GM19467 (cell line): Measurements from ENCODE around the gene NPIPB8.
A peak's percentile ranks its signal among the peaks of the same experiment; 100 is the strongest.
"Not testable (repeated sequence)": the region's sequence is repeated elsewhere in the genome, so short reads cannot be mapped to it uniquely, and the experiment has no call there.

Experiments used
- ATAC-seq: cut with Tn5 transposase; IDR thresholded peaks from one replicate; pipeline ENCODE4 v1.9.1; 2021; ENCODE audit warnings: mild to moderate bottlenecking, moderate library complexity; ENCODE audit not compliant: unreplicated experiment

Gene NPIPB8

GRCh38 chr16:28606291-28607115 is 31.4 kb upstream of the NPIPB8 start:
- no peak for ATAC-seq

GRCh38 chr16:28607116-28607623 is 30.7 kb upstream of the NPIPB8 start:
- no peak for ATAC-seq

GRCh38 chr16:28607681-28608495 is 30.0 kb upstream of the NPIPB8 start:
- not testable (repeated sequence) for ATAC-seq

GRCh38 chr16:28608496-28608808 is 29.4 kb upstream of the NPIPB8 start:
- ATAC-seq, result not testable (repeated sequence)

GRCh38 chr16:28608867-28609596 is 28.8 kb upstream of the NPIPB8 start:
- ATAC-seq, result not testable (repeated sequence)

- no peak for ATAC-seq
These were observed 28.0 kb upstream of the NPIPB8 start, which contains the start of gene SULT1A1 for GRCh38 chr16:28609631-28610594. TSS of gene SULT1A1 (minus strand) at chr16:28610044. CDS start at chr16:28608855, 1,189 bp downstream.

GRCh38 chr16:28610595-28611191 is 27.2 kb upstream of the NPIPB8 start:
- ATAC-seq, result no peak

- peak; percentile 47 for ATAC-seq
These were observed 25.2 kb upstream of the NPIPB8 start for GRCh38 chr16:28612359-28613280.

- ATAC-seq, result not testable (repeated sequence)
These were observed 24.0 kb upstream of the NPIPB8 start for GRCh38 chr16:28613912-28614311.

- not testable (repeated sequence) for ATAC-seq
These were observed 23.3 kb upstream of the NPIPB8 start for GRCh38 chr16:28614561-28614960.

- not testable (repeated sequence) for ATAC-seq
These were observed 22.2 kb upstream of the NPIPB8 start for GRCh38 chr16:28615486-28616223.

GRCh38 chr16:28616224-28616577 is 21.7 kb upstream of the NPIPB8 start:
- not testable (repeated sequence) for ATAC-seq

- no peak for ATAC-seq
These were observed 21.2 kb upstream of the NPIPB8 start for GRCh38 chr16:28616636-28617035.

- no peak for ATAC-seq
These were observed 20.0 kb upstream of the NPIPB8 start for GRCh38 chr16:28617874-28618273.

- ATAC-seq, result not testable (repeated sequence)
These were observed 17.5 kb upstream of the NPIPB8 start for GRCh38 chr16:28620316-28620715.

GRCh38 chr16:28621481-28622155 is 16.2 kb upstream of the NPIPB8 start:
- ATAC-seq, result no peak

GRCh38 chr16:28622532-28623171 is 15.2 kb upstream of the NPIPB8 start:
- ATAC-seq, result not testable (repeated sequence)
